Breast epithelium (tissue), 4 donors: ENCODE measurements around the gene COL25A1. TPM values are rescaled to one million over a fixed set of nuclear protein-coding genes. Genes with fewer than 3 reads are reported as not detected.
"Not testable (repeated sequence)": the region's sequence is repeated elsewhere in the genome, so short reads cannot be mapped to it uniquely, and the experiment has no call there.

ENCODE experiments used
- DNase-seq, 2 donors: peaks; one replicate each; pipeline ENCODE4 v3.0.0-alpha.2; 2019; ENCODE audit warnings: low spot score in 2 of 2
- H3K27ac ChIP-seq, 2 donors: fragments of 200-600 bp; sonication (generic) in 1 of 2; one replicate each; pipeline ENCODE4 v1.5.1; 2016 to 2019; ENCODE audit warnings: mild to moderate bottlenecking in 1 of 2
- H3K27me3 ChIP-seq, 2 donors: fragments of 200-600 bp; sonication (generic) in 1 of 2; one replicate each; pipeline versions ENCODE4 v1.5.1 to v1.6.0; 2017 to 2019; ENCODE audit warnings: control low read depth in 1 of 2, mild to moderate bottlenecking in 1 of 2
- H3K36me3 ChIP-seq: fragments of 200-600 bp; one replicate; pipeline ENCODE4 v1.5.1; 2019
- H3K4me1 ChIP-seq, 2 donors: fragments of 200-600 bp; sonication (generic); one replicate each; pipeline ENCODE4 v1.5.1; 2016 to 2019; ENCODE audit warnings: control low read depth in 1 of 2
- H3K4me3 ChIP-seq, 3 donors: fragments of 200-600 bp; sonication (generic); 1 replicate in 2 of 3; 2 replicates in 1 of 3; pipeline ENCODE4 v1.5.1; 2016 to 2019; ENCODE audit warnings: mild to moderate bottlenecking in 3 of 3, moderate library complexity in 2 of 3
- H3K9me3 ChIP-seq, 2 donors: fragments of 200-600 bp; sonication (generic) in 1 of 2; one replicate each; pipeline ENCODE4 v1.5.1; 2016 to 2019; ENCODE audit warnings: control low read depth in 1 of 2
- CTCF ChIP-seq, 3 donors: fragments of 450-650 bp; IDR thresholded peaks; one replicate each; pipeline ENCODE4 v1.5.1; 2016 to 2017; ENCODE audit warnings: antibody characterized with exemption in 3 of 3, mild to moderate bottlenecking in 3 of 3, moderate library complexity in 3 of 3
- POLR2A ChIP-seq: fragments of 450-650 bp; IDR thresholded peaks from one replicate; pipeline ENCODE4 v1.6.1; 2016; ENCODE audit warnings: antibody characterized with exemption, mild to moderate bottlenecking, moderate library complexity
- POLR2AphosphoS5 ChIP-seq, 3 donors: sonication (generic); formaldehyde crosslinking; IDR thresholded peaks; one replicate each; pipeline ENCODE4 v1.6.1; 2017; ENCODE audit warnings: antibody characterized with exemption in 3 of 3
- intact Hi-C: fragments of 100-400 bp; cut with DNase I; formaldehyde crosslinking; loops from one replicate; pipeline ENCODE4 v1.15.1; 2023; ENCODE audit warnings: low total_unique reads
- total RNA-seq, 3 donors: library from RNA; depleted of rRNA; stranded (reverse); fragments of >200 nt; gene quantifications; one replicate each; pipeline ENCODE4 v1.1.0, GENCODE V29; 2016

The COL25A1 gene
- total RNA-seq, 3 donors from 2014 or later, result 2.6 to 11.0 (median 2.8) TPM

- Histone ChIP-seq H3K9me3 (peaks cover 0 to 8% of the 10 kb centered on the region in 2 donors), H3K27ac (no peak overlapping the region), H3K36me3 (no peaks in the 10 kb centered on the region), H3K4me1 (no peaks in the 10 kb centered on the region), H3K27me3 (no peaks in the 10 kb centered on the region), H3K4me3 (no peak overlapping the region)
- DNase-seq, result no peak
- intact Hi-C loops, result no loop called here
- TF ChIP-seq POLR2AphosphoS5 (IDR thresholded peaks at IDR 0.05) (no peak), CTCF (IDR thresholded peaks at IDR 0.05) (no peak), POLR2A (no peak)
Observed at GRCh38 chr4:109026588-109026987, 275.9 kb downstream of the COL25A1 start.

- H3K27ac ChIP-seq, result no peak overlapping the region
- TF ChIP-seq POLR2A, result no peak
- H3K9me3 ChIP-seq, result peaks cover 0 to 12% of the 10 kb centered on the region in 2 donors
- DNase-seq, result no peak
- no peak overlapping the region for H3K4me3 ChIP-seq
- no peaks in the 10 kb centered on the region for H3K4me1 ChIP-seq
- no peaks in the 10 kb centered on the region for H3K36me3 ChIP-seq
- H3K27me3 ChIP-seq, result no peaks in the 10 kb centered on the region
- intact Hi-C loops, result no loop called here
Observed at GRCh38 chr4:109025471-109026076, 276.9 kb downstream of the COL25A1 start.

DNA sequence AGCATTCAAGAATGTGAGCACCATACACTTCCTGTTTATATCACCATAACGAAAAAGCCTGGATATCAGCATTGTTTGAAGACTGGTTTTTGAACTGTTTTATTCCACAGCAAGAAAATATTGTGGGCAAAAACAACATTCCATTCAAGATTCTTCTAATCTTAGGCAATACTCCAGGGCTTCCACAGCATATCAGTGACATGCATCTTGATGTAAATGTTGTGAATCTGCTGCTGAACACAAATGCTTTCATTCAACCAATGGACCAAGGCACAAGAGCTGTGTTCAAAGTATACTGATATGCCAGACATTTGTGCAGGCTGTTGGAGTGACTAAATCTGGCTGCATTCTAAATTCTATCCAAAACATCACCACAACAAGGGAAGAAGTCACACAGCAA, 279.5 kb downstream of the COL25A1 start:
- DNase-seq, result no peak
- no peaks in the 10 kb centered on the region for H3K36me3 ChIP-seq
- TF ChIP-seq POLR2A (no peak), CTCF (IDR thresholded peaks at IDR 0.05) (no peak), POLR2AphosphoS5 (IDR thresholded peaks at IDR 0.05) (no peak)
- intact Hi-C loops, result no loop called here
- no peaks in the 10 kb centered on the region for H3K27me3 ChIP-seq
- H3K4me1 ChIP-seq, result no peaks in the 10 kb centered on the region
- H3K9me3 ChIP-seq, result peaks cover 0 to 12% of the 10 kb centered on the region in 2 donors
- H3K27ac ChIP-seq, result no peak overlapping the region
- no peak overlapping the region for H3K4me3 ChIP-seq

GRCh38 chr4:109021630-109022029, 280.8 kb downstream of the COL25A1 start:
- H3K4me3 ChIP-seq, H3K36me3 ChIP-seq, H3K27ac ChIP-seq, H3K27me3 ChIP-seq, intact Hi-C loops, DNase-seq, H3K4me1 ChIP-seq: not testable (repeated sequence)
- peaks cover 5 to 12% of the 10 kb centered on the region in 2 donors for H3K9me3 ChIP-seq

DNA sequence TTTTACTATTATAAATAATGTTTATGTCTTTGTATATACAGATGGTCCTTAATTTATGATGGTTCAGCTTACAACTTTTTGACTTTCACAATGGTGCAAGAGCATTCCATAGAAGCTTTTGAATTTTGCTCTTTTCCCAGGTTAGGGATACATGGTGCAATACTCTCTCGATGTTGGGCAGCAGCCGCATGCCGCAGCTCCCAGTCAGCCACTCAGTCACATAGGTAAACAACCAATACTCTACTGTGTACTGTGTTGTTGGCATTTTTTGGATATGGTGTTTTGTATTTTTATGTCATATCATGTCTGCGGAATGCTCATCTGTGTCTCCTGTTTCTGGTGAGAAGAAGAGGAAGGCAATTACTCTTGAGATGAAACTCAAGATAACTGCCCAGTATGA, 281.6 kb downstream of the COL25A1 start:
- Histone ChIP-seq H3K27me3 (no peaks in the 10 kb centered on the region), H3K27ac (no peak overlapping the region), H3K4me1 (no peaks in the 10 kb centered on the region), H3K9me3 (peaks cover 13 to 18% of the 10 kb centered on the region in 2 donors), H3K36me3 (no peaks in the 10 kb centered on the region), H3K4me3 (no peak overlapping the region)
- intact Hi-C loops, result no loop called here
- TF ChIP-seq CTCF (IDR thresholded peaks at IDR 0.05), result no peak
- no peak for TF ChIP-seq POLR2A
- TF ChIP-seq POLR2AphosphoS5 (IDR thresholded peaks at IDR 0.05), result no peak
- DNase-seq, result no peak

DNA sequence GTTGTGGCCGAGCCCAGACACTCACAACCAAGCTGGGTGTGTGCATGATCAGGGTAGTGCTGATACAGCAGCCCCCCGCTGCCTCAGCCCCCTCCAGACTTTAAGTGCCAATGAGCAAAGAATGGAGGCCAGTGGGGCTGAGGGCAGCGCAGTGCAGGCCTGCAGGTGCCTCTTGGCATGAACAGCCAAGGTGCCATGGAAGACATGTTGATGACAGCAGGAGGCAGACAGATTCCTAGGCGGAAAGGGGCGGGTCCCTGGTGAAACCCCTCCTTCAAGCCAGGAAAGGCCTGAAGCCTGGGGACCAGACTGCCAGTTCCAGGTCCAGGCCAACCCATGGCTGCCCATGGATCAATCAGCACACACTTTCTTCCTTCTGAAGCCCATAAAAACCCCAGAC, 286.3 kb downstream of the COL25A1 start:
- Histone ChIP-seq H3K27me3 (no peaks in the 10 kb centered on the region), H3K4me3 (no peak overlapping the region), H3K36me3 (no peaks in the 10 kb centered on the region), H3K9me3 (peaks cover 10 to 13% of the 10 kb centered on the region in 2 donors), H3K4me1 (no peaks in the 10 kb centered on the region), H3K27ac (no peak overlapping the region)
- intact Hi-C loops, result no loop called here
- no peak for DNase-seq
- no peak for TF ChIP-seq POLR2A
- TF ChIP-seq POLR2AphosphoS5 (IDR thresholded peaks at IDR 0.05), result no peak
- no peak for TF ChIP-seq CTCF (IDR thresholded peaks at IDR 0.05)
